Lung (tissue), 12 donors: ENCODE results near the gene BCL11A. TPM values are rescaled to one million over a fixed set of nuclear protein-coding genes. Genes with fewer than 3 reads are reported as not detected.

ENCODE experiments used
- ATAC-seq: fragments of 200-7000 bp; cut with Tn5 transposase; one replicate; pipeline ENCODE4 v1.9.1; 2020; ENCODE audit warnings: moderate number of reproducible peaks; ENCODE audit not compliant: insufficient read depth, low FRiP score
- DNase-seq, 3 donors: peaks; one replicate each; pipeline ENCODE4 v3.0.0-alpha.2; 2013 to 2017
- H3K27ac ChIP-seq, 2 donors: one replicate each; pipeline ENCODE4 v1.5.1; 2013; ENCODE audit warnings: mild to moderate bottlenecking in 2 of 2, moderate library complexity in 2 of 2, control low read depth in 1 of 2, inconsistent platforms in 1 of 2, low read depth in 1 of 2, low read length in 1 of 2
- H3K27me3 ChIP-seq, 3 donors: one replicate each; pipeline ENCODE4 v1.5.1; 2013; ENCODE audit warnings: low read length in 2 of 3; ENCODE audit not compliant: control insufficient read depth in 3 of 3, insufficient read depth in 3 of 3
- H3K36me3 ChIP-seq, 4 donors: one replicate each; pipeline ENCODE4 v1.5.1; 2013; ENCODE audit warnings: low read length in 4 of 4, mild to moderate bottlenecking in 1 of 4, moderate library complexity in 1 of 4; ENCODE audit not compliant: control insufficient read depth in 4 of 4, insufficient read depth in 4 of 4
- H3K4me1 ChIP-seq, 5 donors: one replicate each; pipeline ENCODE4 v1.5.1; 2013; ENCODE audit warnings: low read length in 5 of 5, mild to moderate bottlenecking in 2 of 5, moderate library complexity in 1 of 5; ENCODE audit not compliant: control insufficient read depth in 5 of 5, insufficient read depth in 5 of 5
- H3K4me3 ChIP-seq: one replicate; pipeline ENCODE4 v1.5.1; 2013; ENCODE audit warnings: mild to moderate bottlenecking, control low read depth, moderate library complexity
- H3K9ac ChIP-seq, 2 donors: one replicate each; pipeline ENCODE4 v1.5.1; 2013; ENCODE audit warnings: low read length in 2 of 2, control low read depth in 1 of 2; ENCODE audit not compliant: insufficient read depth in 1 of 2
- H3K9me3 ChIP-seq, 4 donors: one replicate each; pipeline ENCODE4 v1.5.1; 2013; ENCODE audit warnings: low read length in 3 of 4, mild to moderate bottlenecking in 1 of 4, moderate library complexity in 1 of 4; ENCODE audit not compliant: control insufficient read depth in 4 of 4, insufficient read depth in 3 of 4
- WGBS, 2 donors: extraction: QIAGEN DNeasy Blood & Tissue Kit; methylation state at CpG; one replicate each; pipeline ENCODE4 v1.1.7; 2013; 5-methylcytosine and 5-hydroxymethylcytosine counted together
- polyA plus RNA-seq, 2 donors: library from polyadenylated mRNA; stranded (reverse); fragments of 200-250 nt; gene quantifications; one replicate each; pipeline ENCODE4 v1.2.1, GENCODE V29; 2013
- total RNA-seq, 2 donors: library from RNA; depleted of rRNA in 1 of 2; stranded (reverse); fragments of >200 nt in 1 of 2; gene quantifications; one replicate each; pipeline ENCODE4 v1.2.1, GENCODE V29; 2014 to 2021
- TF ChIP-seq, protein P1 (sequence below): IDR thresholded peaks from 2 replicates; pipeline ENCODE4 v1.5.1; 2012; ENCODE audit warnings: mild to moderate bottlenecking; ENCODE audit errors: control extremely low read depth, extremely low read depth
- donor health status: control.
- donor health status: control.
- donor health status: Bipolar disorder and iron deficiency.
- donor health status: healthy.
- donor health status: DM: yes; HTN: yes; CAD: no.

The BCL11A gene
- total and polyA plus RNA-seq, 4 donors, result 1.5 to 21.1 (median 4.7) TPM

GRCh38 chr2:60512062-60512622 lies 41.3 kb downstream of the BCL11A start:
- DNase-seq, result no peak
- H3K4me1 ChIP-seq, result peaks cover 0 to 19% (median 3%) of the 10 kb centered on the region in 5 donors
- ATAC-seq, result no peak
- no peak overlapping the region for H3K4me3 ChIP-seq
- no peak overlapping the region for H3K27ac ChIP-seq
- no peaks in the 10 kb centered on the region for H3K36me3 ChIP-seq
- 86 to 89% methylated on average over 4 of the region's 4 CpGs for WGBS, 2 donors
- H3K27me3 ChIP-seq, result no peaks in the 10 kb centered on the region
- peaks cover 0 to 2% (median 0%) of the 10 kb centered on the region in 4 donors for H3K9me3 ChIP-seq
- TF ChIP-seq, protein P1, sequence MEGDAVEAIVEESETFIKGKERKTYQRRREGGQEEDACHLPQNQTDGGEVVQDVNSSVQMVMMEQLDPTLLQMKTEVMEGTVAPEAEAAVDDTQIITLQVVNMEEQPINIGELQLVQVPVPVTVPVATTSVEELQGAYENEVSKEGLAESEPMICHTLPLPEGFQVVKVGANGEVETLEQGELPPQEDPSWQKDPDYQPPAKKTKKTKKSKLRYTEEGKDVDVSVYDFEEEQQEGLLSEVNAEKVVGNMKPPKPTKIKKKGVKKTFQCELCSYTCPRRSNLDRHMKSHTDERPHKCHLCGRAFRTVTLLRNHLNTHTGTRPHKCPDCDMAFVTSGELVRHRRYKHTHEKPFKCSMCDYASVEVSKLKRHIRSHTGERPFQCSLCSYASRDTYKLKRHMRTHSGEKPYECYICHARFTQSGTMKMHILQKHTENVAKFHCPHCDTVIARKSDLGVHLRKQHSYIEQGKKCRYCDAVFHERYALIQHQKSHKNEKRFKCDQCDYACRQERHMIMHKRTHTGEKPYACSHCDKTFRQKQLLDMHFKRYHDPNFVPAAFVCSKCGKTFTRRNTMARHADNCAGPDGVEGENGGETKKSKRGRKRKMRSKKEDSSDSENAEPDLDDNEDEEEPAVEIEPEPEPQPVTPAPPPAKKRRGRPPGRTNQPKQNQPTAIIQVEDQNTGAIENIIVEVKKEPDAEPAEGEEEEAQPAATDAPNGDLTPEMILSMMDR, result no peak
- H3K9ac ChIP-seq, result no peak overlapping the region

DNA sequence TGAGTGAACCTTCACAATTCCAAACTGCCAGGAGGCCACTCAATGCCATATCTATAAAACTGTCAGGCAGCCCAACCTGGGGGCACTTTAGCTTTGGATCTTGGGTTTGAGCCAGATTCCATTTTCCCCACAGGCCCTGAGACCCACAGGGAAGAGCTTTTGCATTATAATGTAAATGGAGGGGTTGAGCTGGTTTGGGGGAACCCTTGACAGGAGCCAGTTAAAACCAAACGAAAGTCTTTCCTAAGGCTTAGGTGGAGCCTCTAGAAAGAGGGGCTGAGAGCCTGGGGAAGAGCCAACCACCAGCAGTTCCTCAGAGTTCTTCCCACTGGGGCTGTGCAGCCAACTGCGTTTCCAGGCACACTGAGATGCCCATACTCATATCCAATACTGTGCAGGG lies 42.7 kb downstream of the BCL11A start:
- Histone ChIP-seq H3K9me3 (peaks cover 0 to 2% (median 0%) of the 10 kb centered on the region in 4 donors), H3K27ac (no peak overlapping the region), H3K4me3 (no peak overlapping the region), H3K36me3 (no peaks in the 10 kb centered on the region), H3K4me1 (peaks cover 0 to 14% (median 0%) of the 10 kb centered on the region in 5 donors), H3K9ac (no peak overlapping the region), H3K27me3 (no peaks in the 10 kb centered on the region)
- WGBS, 2 donors, result 66 to 72% methylated on average over 2 of the region's 2 CpGs
- TF ChIP-seq, protein P1, result no peak
- no peak for ATAC-seq
- no peak for DNase-seq

GRCh38 chr2:60509066-60509465 lies 44.4 kb downstream of the BCL11A start:
- no peaks in the 10 kb centered on the region for H3K27me3 ChIP-seq
- TF ChIP-seq, protein P1, result no peak
- H3K4me3 ChIP-seq, result no peak overlapping the region
- no peaks in the 10 kb centered on the region for H3K36me3 ChIP-seq
- H3K9me3 ChIP-seq, result peaks cover 0 to 2% (median 0%) of the 10 kb centered on the region in 4 donors
- no peak overlapping the region for H3K27ac ChIP-seq
- ATAC-seq, result no peak
- H3K9ac ChIP-seq, result no peak overlapping the region
- 81 to 84% methylated on average over 8 of the region's 8 CpGs for WGBS, 2 donors
- H3K4me1 ChIP-seq, result peaks cover 0 to 17% (median 7%) of the 10 kb centered on the region in 5 donors
- no peak for DNase-seq

DNA sequence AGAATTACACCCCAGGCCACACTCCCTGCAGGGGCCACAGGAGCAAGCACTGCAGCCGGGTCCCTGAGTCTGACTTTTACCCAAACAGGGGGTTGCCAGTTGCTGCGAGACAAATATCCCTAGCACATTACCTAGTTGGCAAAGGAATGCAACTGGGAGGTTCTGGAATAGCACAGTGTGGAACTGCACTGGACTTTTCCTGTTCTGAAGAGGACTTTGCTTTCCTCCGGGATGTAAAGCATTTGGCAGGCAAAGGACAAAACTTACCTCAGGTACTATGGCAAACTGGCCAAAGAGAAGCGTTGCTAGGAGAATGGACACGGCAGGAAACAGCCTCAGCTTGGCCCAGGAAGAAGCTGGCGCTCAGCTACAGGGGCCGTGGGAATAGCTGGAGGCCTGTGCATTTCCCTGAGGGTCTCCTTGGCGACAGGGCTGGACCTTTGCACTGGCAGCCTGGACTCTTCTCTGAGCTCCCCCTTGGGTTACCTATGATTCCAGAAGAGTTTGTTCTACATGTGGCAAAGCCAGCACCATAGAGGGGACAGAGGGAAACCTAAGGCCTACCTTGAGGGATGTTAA lies 45.0 kb downstream of the BCL11A start:
- Histone ChIP-seq H3K36me3 (no peaks in the 10 kb centered on the region), H3K9ac (no peak overlapping the region), H3K27ac (no peak overlapping the region), H3K4me1 (peaks cover 0 to 17% (median 7%) of the 10 kb centered on the region in 5 donors), H3K4me3 (no peak overlapping the region), H3K9me3 (peaks cover 0 to 2% (median 0%) of the 10 kb centered on the region in 4 donors), H3K27me3 (no peaks in the 10 kb centered on the region)
- ATAC-seq (no peak), DNase-seq (no peak)
- TF ChIP-seq, protein P1, result no peak
- 70 to 71% methylated on average over 8 of the region's 8 CpGs for WGBS, 2 donors
